ENCODE measurements around the gene PPP2R2D. TPM values are rescaled to one million over a fixed set of nuclear protein-coding genes. Genes with fewer than 3 reads are reported as not detected.

Gene PPP2R2D
- total RNA-seq, 1 donor from 2014 or later = 28.3 TPM

- H3K9me3 ChIP-seq = no peaks in the 10 kb centered on the region
- H3K36me3 ChIP-seq = no peaks in the 10 kb centered on the region
- no peak overlapping the region for H3K4me3 ChIP-seq
- ATAC-seq = no peak
- no peak for TF ChIP-seq CTCF (IDR thresholded peaks at IDR 0.05)
- DNase-seq = no peak
- no peak overlapping the region for H3K27ac ChIP-seq
- H3K4me1 ChIP-seq = no peaks in the 10 kb centered on the region
- intact Hi-C loops (cut with DNase I) = no loop called here
- peaks cover 9% of the 10 kb centered on the region for H3K27me3 ChIP-seq
These were observed 7.8 kb upstream of the PPP2R2D start for GRCh38 chr10:131892806-131893675.

GRCh38 chr10:131895116-131895515, 5.7 kb upstream of the PPP2R2D start:
- no peak for DNase-seq
- intact Hi-C loops (cut with DNase I) = no loop called here
- Histone ChIP-seq H3K4me1 (peaks cover 5% of the 10 kb centered on the region), H3K27ac (no peak overlapping the region), H3K36me3 (no peaks in the 10 kb centered on the region), H3K4me3 (no peak overlapping the region), H3K27me3 (peaks cover 20% of the 10 kb centered on the region), H3K9me3 (no peaks in the 10 kb centered on the region)
- TF ChIP-seq CTCF (IDR thresholded peaks at IDR 0.05) = no peak
- ATAC-seq = no peak

GRCh38 chr10:131896403-131896802, 4.4 kb upstream of the PPP2R2D start:
- no peak for TF ChIP-seq CTCF (IDR thresholded peaks at IDR 0.05)

GRCh38 chr10:131897297-131897899, 3.4 kb upstream of the PPP2R2D start:
- H3K36me3 ChIP-seq = no peaks in the 10 kb centered on the region
- H3K27me3 ChIP-seq = peaks cover 11% of the 10 kb centered on the region
- no peak overlapping the region for H3K4me3 ChIP-seq
- intact Hi-C loops (cut with DNase I) = no loop called here
- ATAC-seq = no peak
- DNase-seq = no peak
- peaks cover 11% of the 10 kb centered on the region for H3K4me1 ChIP-seq
- no peak overlapping the region for H3K27ac ChIP-seq
- H3K9me3 ChIP-seq = no peaks in the 10 kb centered on the region
- no peak for TF ChIP-seq CTCF (IDR thresholded peaks at IDR 0.05)

More at GRCh38 chr10:131896403-131896802, 4.4 kb upstream of the PPP2R2D start:
- Histone ChIP-seq H3K27ac (no peak overlapping the region), H3K4me3 (no peak overlapping the region), H3K9me3 (no peaks in the 10 kb centered on the region), H3K4me1 (peaks cover 5% of the 10 kb centered on the region), H3K36me3 (no peaks in the 10 kb centered on the region), H3K27me3 (peaks cover 13% of the 10 kb centered on the region)
- DNase-seq (no peak), ATAC-seq (no peak)
- intact Hi-C loops (cut with DNase I) = no loop called here

GRCh38 chr10:131898061-131898460, 2.7 kb upstream of the PPP2R2D start:
- H3K27ac ChIP-seq = no peak overlapping the region
- no peak for DNase-seq
- no peaks in the 10 kb centered on the region for H3K36me3 ChIP-seq
- no peak for ATAC-seq
- no peak overlapping the region for H3K4me3 ChIP-seq
- intact Hi-C loops (cut with DNase I) = no loop called here
- H3K27me3 ChIP-seq = peaks cover 11% of the 10 kb centered on the region
- TF ChIP-seq CTCF (IDR thresholded peaks at IDR 0.05) = no peak
- peaks cover 15% of the 10 kb centered on the region for H3K4me1 ChIP-seq
- no peaks in the 10 kb centered on the region for H3K9me3 ChIP-seq

Data from upper lobe of right lung (tissue), 1 donor.